HEK293 (cell line): Measurements from ENCODE around the gene OR6C65.

Experiments
- ZBTB21 ChIP-seq: fragments of 450-650 bp; formaldehyde crosslinking; IDR thresholded peaks from 2 replicates; pipeline ENCODE4 v1.5.1; 2017; ENCODE audit warnings: missing biosample characterization, missing genetic modification characterization
- ZNF292 ChIP-seq: fragments of 450-650 bp; formaldehyde crosslinking; IDR thresholded peaks from 2 replicates; pipeline ENCODE4 v1.5.1; 2016; ENCODE audit warnings: low read depth, missing biosample characterization, missing genetic modification characterization, borderline replicate concordance
- ZNF335 ChIP-seq: fragments of 450-650 bp; formaldehyde crosslinking; conservative IDR thresholded peaks from 2 replicates; pipeline ENCODE4 v1.5.1; 2016; ENCODE audit warnings: missing biosample characterization, missing genetic modification characterization
- ZNF76 ChIP-seq: fragments of 450-650 bp; formaldehyde crosslinking; IDR thresholded peaks from 2 replicates; pipeline ENCODE4; 2016; ENCODE audit warnings: low read depth, missing biosample characterization, missing genetic modification characterization, borderline replicate concordance
- ZNF830 ChIP-seq: fragments of 450-650 bp; IDR thresholded peaks from 2 replicates; pipeline ENCODE4 v1.5.0; 2018; ENCODE audit warnings: missing biosample characterization, missing genetic modification characterization, low read depth, mild to moderate bottlenecking, moderate library complexity
- TF ChIP-seq, protein P1 (sequence below): fragments of 450-650 bp; formaldehyde crosslinking; IDR thresholded peaks from 2 replicates; pipeline ENCODE4 v1.5.1; 2016; ENCODE audit warnings: missing biosample characterization, missing genetic modification characterization
- TF ChIP-seq, protein P2 (sequence below): fragments of 450-650 bp; formaldehyde crosslinking; IDR thresholded peaks from 2 replicates; pipeline ENCODE4 v1.5.1; 2016; ENCODE audit warnings: missing biosample characterization, missing genetic modification characterization
- TF ChIP-seq, protein P3 (sequence below): fragments of 450-650 bp; formaldehyde crosslinking; IDR thresholded peaks from 2 replicates; pipeline ENCODE4 v1.5.1; 2016; ENCODE audit warnings: missing biosample characterization, missing genetic modification characterization, low read depth

DNA sequence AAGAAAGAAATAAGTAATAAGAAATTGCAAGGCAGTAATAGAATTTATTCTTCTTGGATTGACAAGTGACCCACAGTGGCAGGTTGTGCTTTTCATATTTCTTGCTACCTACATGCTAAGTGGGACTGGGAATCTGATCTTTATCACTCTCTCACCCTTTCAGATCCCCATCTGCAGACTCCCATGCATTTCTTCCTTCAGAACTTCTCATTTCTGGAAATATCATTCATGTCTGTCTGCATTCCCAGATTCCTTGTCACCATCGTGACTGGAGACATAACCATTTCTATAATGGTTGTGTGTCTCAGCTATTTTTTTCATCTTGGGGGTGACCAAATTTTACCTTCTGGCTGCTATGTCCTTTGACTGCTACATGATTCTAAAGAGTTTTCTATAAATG, 4.0 kb upstream of the OR6C65 start:
- TF ChIP-seq, protein P1, sequence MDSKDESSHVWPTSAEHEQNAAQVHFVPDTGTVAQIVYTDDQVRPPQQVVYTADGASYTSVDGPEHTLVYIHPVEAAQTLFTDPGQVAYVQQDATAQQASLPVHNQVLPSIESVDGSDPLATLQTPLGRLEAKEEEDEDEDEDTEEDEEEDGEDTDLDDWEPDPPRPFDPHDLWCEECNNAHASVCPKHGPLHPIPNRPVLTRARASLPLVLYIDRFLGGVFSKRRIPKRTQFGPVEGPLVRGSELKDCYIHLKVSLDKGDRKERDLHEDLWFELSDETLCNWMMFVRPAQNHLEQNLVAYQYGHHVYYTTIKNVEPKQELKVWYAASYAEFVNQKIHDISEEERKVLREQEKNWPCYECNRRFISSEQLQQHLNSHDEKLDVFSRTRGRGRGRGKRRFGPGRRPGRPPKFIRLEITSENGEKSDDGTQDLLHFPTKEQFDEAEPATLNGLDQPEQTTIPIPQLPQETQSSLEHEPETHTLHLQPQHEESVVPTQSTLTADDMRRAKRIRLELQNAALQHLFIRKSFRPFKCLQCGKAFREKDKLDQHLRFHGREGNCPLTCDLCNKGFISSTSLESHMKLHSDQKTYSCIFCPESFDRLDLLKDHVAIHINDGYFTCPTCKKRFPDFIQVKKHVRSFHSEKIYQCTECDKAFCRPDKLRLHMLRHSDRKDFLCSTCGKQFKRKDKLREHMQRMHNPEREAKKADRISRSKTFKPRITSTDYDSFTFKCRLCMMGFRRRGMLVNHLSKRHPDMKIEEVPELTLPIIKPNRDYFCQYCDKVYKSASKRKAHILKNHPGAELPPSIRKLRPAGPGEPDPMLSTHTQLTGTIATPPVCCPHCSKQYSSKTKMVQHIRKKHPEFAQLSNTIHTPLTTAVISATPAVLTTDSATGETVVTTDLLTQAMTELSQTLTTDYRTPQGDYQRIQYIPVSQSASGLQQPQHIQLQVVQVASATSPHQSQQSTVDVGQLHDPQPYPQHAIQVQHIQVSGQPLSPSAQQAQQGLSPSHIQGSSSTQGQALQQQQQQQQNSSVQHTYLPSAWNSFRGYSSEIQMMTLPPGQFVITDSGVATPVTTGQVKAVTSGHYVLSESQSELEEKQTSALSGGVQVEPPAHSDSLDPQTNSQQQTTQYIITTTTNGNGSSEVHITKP (tag by site-specific recombination): no peak
- no peak for TF ChIP-seq ZNF830 (tag by site-specific recombination)
- TF ChIP-seq, protein P2, sequence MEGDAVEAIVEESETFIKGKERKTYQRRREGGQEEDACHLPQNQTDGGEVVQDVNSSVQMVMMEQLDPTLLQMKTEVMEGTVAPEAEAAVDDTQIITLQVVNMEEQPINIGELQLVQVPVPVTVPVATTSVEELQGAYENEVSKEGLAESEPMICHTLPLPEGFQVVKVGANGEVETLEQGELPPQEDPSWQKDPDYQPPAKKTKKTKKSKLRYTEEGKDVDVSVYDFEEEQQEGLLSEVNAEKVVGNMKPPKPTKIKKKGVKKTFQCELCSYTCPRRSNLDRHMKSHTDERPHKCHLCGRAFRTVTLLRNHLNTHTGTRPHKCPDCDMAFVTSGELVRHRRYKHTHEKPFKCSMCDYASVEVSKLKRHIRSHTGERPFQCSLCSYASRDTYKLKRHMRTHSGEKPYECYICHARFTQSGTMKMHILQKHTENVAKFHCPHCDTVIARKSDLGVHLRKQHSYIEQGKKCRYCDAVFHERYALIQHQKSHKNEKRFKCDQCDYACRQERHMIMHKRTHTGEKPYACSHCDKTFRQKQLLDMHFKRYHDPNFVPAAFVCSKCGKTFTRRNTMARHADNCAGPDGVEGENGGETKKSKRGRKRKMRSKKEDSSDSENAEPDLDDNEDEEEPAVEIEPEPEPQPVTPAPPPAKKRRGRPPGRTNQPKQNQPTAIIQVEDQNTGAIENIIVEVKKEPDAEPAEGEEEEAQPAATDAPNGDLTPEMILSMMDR (tag by site-specific recombination): no peak
- no peak for TF ChIP-seq ZNF335 (tag by site-specific recombination)
- no peak for TF ChIP-seq ZBTB21 (tag by site-specific recombination)
- no peak for TF ChIP-seq ZNF76
- TF ChIP-seq ZNF292: no peak
- TF ChIP-seq, protein P3, sequence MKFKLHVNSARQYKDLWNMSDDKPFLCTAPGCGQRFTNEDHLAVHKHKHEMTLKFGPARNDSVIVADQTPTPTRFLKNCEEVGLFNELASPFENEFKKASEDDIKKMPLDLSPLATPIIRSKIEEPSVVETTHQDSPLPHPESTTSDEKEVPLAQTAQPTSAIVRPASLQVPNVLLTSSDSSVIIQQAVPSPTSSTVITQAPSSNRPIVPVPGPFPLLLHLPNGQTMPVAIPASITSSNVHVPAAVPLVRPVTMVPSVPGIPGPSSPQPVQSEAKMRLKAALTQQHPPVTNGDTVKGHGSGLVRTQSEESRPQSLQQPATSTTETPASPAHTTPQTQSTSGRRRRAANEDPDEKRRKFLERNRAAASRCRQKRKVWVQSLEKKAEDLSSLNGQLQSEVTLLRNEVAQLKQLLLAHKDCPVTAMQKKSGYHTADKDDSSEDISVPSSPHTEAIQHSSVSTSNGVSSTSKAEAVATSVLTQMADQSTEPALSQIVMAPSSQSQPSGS (tag by site-specific recombination): no peak
